Calu3 (cell line): ENCODE measurements around the gene AGER. TPM values are rescaled to one million over a fixed set of nuclear protein-coding genes. Genes with fewer than 3 reads are reported as not detected.

Experiments
- BruUV-seq: library from RNA; stranded (reverse); fragments of 400-500 nt; replicated peaks from 2 replicates; lab custom pipeline; 2021; lab: Mats Ljungman, UMichigan
- CTCF ChIA-PET: fragments of 300-600 bp; sonication (Branson Sonifier 250); formaldehyde crosslinking; loops from one replicate; lab custom pipeline; 2022; ENCODE audit warnings: antibody characterized with exemption; lab: Charles Lee
- DNase-seq: peaks from one replicate; pipeline ENCODE4 v3.0.0; 2022
- H3K27ac Mint-ChIP-seq: one replicate; pipeline ENCODE4 v1.8.0; 2022; ENCODE audit warnings: mixed read lengths; ENCODE audit not compliant: unreplicated experiment
- H3K27me3 Mint-ChIP-seq: one replicate; pipeline ENCODE4 v1.8.0; 2022; ENCODE audit warnings: mixed read lengths; ENCODE audit not compliant: unreplicated experiment
- H3K36me3 Mint-ChIP-seq: one replicate; pipeline ENCODE4 v1.8.0; 2022; ENCODE audit warnings: mild to moderate bottlenecking, moderate library complexity, mixed read lengths; ENCODE audit not compliant: insufficient read depth, unreplicated experiment
- H3K4me1 Mint-ChIP-seq: one replicate; pipeline ENCODE4 v1.8.0; 2022; ENCODE audit warnings: mild to moderate bottlenecking, low read depth, mixed read lengths; ENCODE audit not compliant: unreplicated experiment
- H3K4me3 Mint-ChIP-seq: one replicate; pipeline ENCODE4 v1.8.0; 2022; ENCODE audit warnings: mild to moderate bottlenecking, low read depth, moderate library complexity, mixed read lengths; ENCODE audit not compliant: unreplicated experiment
- H3K9me3 Mint-ChIP-seq: one replicate; pipeline ENCODE4 v1.8.0; 2022; ENCODE audit warnings: low read depth, mixed read lengths; ENCODE audit not compliant: unreplicated experiment
- CTCF ChIP-seq: fragments of 200-600 bp; IDR thresholded peaks from one replicate; pipeline ENCODE4 v1.8.0; 2022; ENCODE audit warnings: antibody characterized with exemption; ENCODE audit not compliant: unreplicated experiment
- intact Hi-C: fragments of 100-400 bp; cut with micrococcal nuclease; formaldehyde crosslinking; loops from one replicate; pipeline ENCODE4 v1.10.0; 2022; ENCODE audit not compliant: unreplicated experiment
- total RNA-seq: library from RNA; stranded (reverse); gene quantifications from 2 replicates; pipeline ENCODE4 v1.2.3, GENCODE V29; 2022

Gene AGER
- total RNA-seq, 1 experiment from 2014 or later: 14.4 TPM

DNA sequence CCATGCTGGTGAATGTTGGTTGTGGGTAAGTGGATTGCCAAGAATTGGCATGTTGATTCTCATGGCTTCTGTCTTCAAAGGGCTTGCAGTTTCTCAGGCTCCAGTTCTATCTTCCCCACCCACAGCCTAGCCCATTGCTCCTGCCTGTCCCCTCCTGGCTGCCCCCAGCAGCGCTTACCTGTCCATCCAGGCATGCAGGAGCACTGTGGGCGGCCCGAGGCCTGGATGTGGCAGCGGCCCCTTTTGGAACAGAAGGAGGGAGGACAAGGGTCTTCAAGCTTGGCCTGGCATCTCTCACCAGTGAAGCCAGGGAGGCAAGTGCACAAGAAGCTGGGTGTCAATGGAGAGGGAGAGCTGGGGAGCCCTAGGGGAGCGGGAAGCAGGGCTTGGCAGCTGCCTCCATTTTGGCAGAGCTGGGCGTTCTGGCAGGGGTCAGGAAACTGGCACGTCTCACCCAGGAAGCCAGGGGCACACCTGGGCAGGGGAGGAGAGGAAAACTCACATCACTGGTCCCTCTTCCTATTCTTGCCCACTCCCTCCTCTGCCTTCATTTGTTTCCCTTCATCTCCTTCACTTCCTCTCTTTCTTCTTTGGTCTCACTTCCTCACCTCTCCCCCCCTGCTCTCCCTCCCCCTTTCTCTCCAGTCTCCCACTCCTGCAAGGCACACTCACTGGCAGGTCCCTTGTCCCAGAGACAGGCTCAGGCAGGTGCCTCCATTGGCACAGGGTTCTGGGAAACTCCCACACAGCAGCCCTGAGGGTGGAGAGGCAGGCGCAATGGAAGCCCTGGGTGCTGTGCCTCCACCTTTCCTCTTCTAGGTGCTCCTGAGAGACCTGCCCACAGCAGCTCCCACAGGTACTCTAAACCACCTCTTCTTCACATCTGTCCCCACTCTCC is 38.5 kb upstream of the AGER start:
- H3K36me3 Mint-ChIP-seq: no peaks in the 10 kb centered on the region
- no peaks in the 10 kb centered on the region for H3K4me1 Mint-ChIP-seq
- peaks cover 64% of the 10 kb centered on the region for H3K27me3 Mint-ChIP-seq
- no peak overlapping the region for H3K27ac Mint-ChIP-seq
- DNase-seq: no peak
- intact Hi-C loops: no loop called here
- H3K4me3 Mint-ChIP-seq: no peak overlapping the region
- TF ChIP-seq CTCF: no peak
- CTCF ChIA-PET: interaction anchor here (0.8 kb wide), 1 partner anchor 1846 kb away, joined by 10 read pairs; no protein-coding TSS in a partner anchor
- H3K9me3 Mint-ChIP-seq: no peaks in the 10 kb centered on the region
- no TSS peak for BruUV-seq

DNA sequence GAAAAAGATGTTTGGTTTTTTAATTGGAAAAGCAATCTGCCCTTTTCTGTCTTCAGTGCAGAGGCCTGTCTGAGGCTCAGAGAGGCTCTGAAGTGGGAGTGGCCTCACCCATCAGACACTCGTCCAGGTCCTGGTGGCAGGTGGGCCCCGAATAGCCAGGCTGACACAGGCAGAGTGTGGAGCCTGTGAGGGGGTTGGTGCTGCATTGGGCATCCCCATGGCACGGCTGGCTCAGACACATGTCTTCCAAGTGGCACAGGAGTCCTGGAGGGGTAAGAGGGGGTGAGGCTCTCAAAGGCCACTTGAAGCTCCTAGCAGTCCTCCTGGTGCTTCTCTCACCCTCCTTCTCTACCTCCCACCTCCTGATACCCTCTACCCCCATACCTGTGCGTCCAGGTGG is 36.0 kb upstream of the AGER start:
- H3K27me3 Mint-ChIP-seq: peaks cover 89% of the 10 kb centered on the region
- CTCF ChIA-PET: interaction anchor here (1.0 kb wide), 1 partner anchor 182 kb away, joined by 3 read pairs; no protein-coding TSS in a partner anchor
- no peaks in the 10 kb centered on the region for H3K4me1 Mint-ChIP-seq
- no TSS peak for BruUV-seq
- H3K27ac Mint-ChIP-seq: no peak overlapping the region
- H3K4me3 Mint-ChIP-seq: no peak overlapping the region
- no peak for TF ChIP-seq CTCF
- intact Hi-C loops: no loop called here
- no peaks in the 10 kb centered on the region for H3K9me3 Mint-ChIP-seq
- no peak for DNase-seq
- H3K36me3 Mint-ChIP-seq: no peaks in the 10 kb centered on the region

GRCh38 chr6:32218167-32218566 is 34.1 kb upstream of the AGER start:
- no peak for TF ChIP-seq CTCF
- Mint-ChIP-seq H3K27ac (no peak overlapping the region), H3K36me3 (no peaks in the 10 kb centered on the region), H3K27me3 (peaks cover 93% of the 10 kb centered on the region), H3K4me3 (no peak overlapping the region), H3K4me1 (no peaks in the 10 kb centered on the region), H3K9me3 (no peaks in the 10 kb centered on the region)
- CTCF ChIA-PET: no interaction called here
- no TSS peak for BruUV-seq
- intact Hi-C loops: no loop called here
- no peak for DNase-seq

DNA sequence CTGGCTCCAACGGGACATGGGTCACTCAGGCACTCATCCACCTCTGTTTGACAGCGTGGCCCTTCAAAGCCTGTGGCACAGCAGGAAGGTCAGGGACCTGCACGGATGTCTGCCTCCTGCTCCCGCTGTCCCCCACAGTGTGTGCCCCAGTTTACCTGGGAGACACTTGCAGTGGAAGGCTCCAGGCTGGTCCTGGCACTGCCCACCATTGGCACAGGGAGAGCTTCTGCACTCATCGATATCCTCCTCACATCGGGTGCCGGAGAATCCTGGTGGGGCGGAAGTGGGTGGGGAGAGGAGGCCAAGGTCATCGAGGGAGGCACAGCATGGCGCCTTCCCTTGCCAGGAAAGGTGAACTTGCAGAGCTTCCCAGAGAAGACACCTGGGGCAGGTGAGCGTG is 32.9 kb upstream of the AGER start:
- TF ChIP-seq CTCF: no peak
- Mint-ChIP-seq H3K36me3 (no peaks in the 10 kb centered on the region), H3K27me3 (peaks cover 87% of the 10 kb centered on the region), H3K27ac (no peak overlapping the region), H3K4me1 (no peaks in the 10 kb centered on the region), H3K4me3 (no peak overlapping the region), H3K9me3 (no peaks in the 10 kb centered on the region)
- CTCF ChIA-PET: no interaction called here
- no TSS peak for BruUV-seq
- DNase-seq: no peak
- intact Hi-C loops: no loop called here
